HCT116 (cell line): Measurements from ENCODE around the gene SERINC1.

Source experiments
- CTCF ChIP-seq, 3 experiments: fragments of 200-600 bp in 1 of 3; sonication (generic) in 1 of 3; IDR thresholded peaks in 2 of 3; conservative IDR thresholded peaks in 1 of 3; 2 replicates each; pipeline ENCODE4 v1.5.1; 2012 to 2017; ENCODE audit warnings: low read depth in 2 of 3, low read length in 2 of 3, antibody characterized with exemption in 1 of 3, borderline replicate concordance in 1 of 3, control low read depth in 1 of 3, mild to moderate bottlenecking in 1 of 3, mixed read lengths in 1 of 3, mixed run types in 1 of 3, moderate library complexity in 1 of 3; ENCODE audit not compliant: insufficient read depth in 1 of 3
- POLR2A ChIP-seq: IDR thresholded peaks from 2 replicates; pipeline ENCODE4 v1.7.0; 2011; ENCODE audit warnings: borderline replicate concordance; ENCODE audit not compliant: insufficient read depth, insufficient read length; ENCODE audit errors: extremely low read depth
- YY1 ChIP-seq: IDR thresholded peaks from 2 replicates; pipeline ENCODE4 v1.6.1; 2011; ENCODE audit warnings: low read length, low read depth, moderate library complexity, mild to moderate bottlenecking; ENCODE audit not compliant: insufficient replicate concordance; ENCODE audit errors: extremely low read depth

- TF ChIP-seq YY1 (no peak), CTCF (IDR thresholded peaks at IDR 0.05 in 2 of 3, conservative IDR thresholded peaks at IDR 0.05 in 1 of 3; ENCODE audit: borderline replicate concordance in 1 of 3, insufficient read depth in 1 of 3, low read depth in 2 of 3, low read length in 2 of 3) (no peak), POLR2A (no peak)
These were observed 42.3 kb downstream of the SERINC1 start for GRCh38 chr6:122429323-122429722.
